H1 (cell line): ENCODE measurements around the gene INHBB. TPM values are rescaled to one million over a fixed set of nuclear protein-coding genes. Genes with fewer than 3 reads are reported as not detected.
A peak's percentile ranks its signal among the peaks of the same experiment; 100 is the strongest.

Experiments used
- CTCF ChIA-PET: fragments of 300-600 bp; sonication (Branson Sonifier 250); formaldehyde crosslinking; loops from one replicate; lab custom pipeline; 2021; ENCODE audit not compliant: partially characterized antibody; lab: Charles Lee
- POLR2A ChIA-PET: fragments of 300-600 bp; sonication (Branson Sonifier 250); formaldehyde crosslinking; loops from one replicate; lab custom pipeline; 2021; ENCODE audit warnings: inconsistent platforms; ENCODE audit not compliant: partially characterized antibody; lab: Charles Lee
- DNase-seq, 2 experiments: peaks; one replicate each; pipeline versions ENCODE4 v3.0.0 to v3.0.0-alpha.2; 2010 to 2022; ENCODE audit warnings: low spot score in 2 of 2, low read depth in 1 of 2, mixed read lengths in 1 of 2
- FAIRE-seq: peaks from 2 replicates; lab custom pipeline; 2011; peaks lifted over from hg19 to GRCh38; lab: Jason Lieb, UNC
- H2AFZ ChIP-seq: 2 replicates; pipeline ENCODE4 v1.8.1; 2012; ENCODE audit warnings: low read length, inconsistent platforms
- H2AK5ac ChIP-seq: 2 replicates; pipeline ENCODE4 v1.6.1; 2013; ENCODE audit warnings: low read depth, low read length
- H2BK120ac ChIP-seq: replicated peaks from 2 replicates; pipeline ENCODE3; 2013; ENCODE audit warnings: low read depth, low read length, inconsistent platforms
- H2BK12ac ChIP-seq: 2 replicates; pipeline ENCODE4 v1.6.1; 2013; ENCODE audit warnings: low read depth, low read length
- H2BK15ac ChIP-seq: 2 replicates; pipeline ENCODE4 v1.6.1; 2013; ENCODE audit warnings: low read length
- H2BK20ac ChIP-seq: 2 replicates; pipeline ENCODE4 v1.6.1; 2013; ENCODE audit warnings: low read length
- H2BK5ac ChIP-seq: 2 replicates; pipeline ENCODE4 v1.6.1; 2013; ENCODE audit warnings: low read depth, low read length
- H3K14ac ChIP-seq: 2 replicates; pipeline ENCODE4 v1.6.1; 2013; ENCODE audit warnings: inconsistent platforms; ENCODE audit not compliant: insufficient read length
- H3K18ac ChIP-seq: 2 replicates; pipeline ENCODE4 v1.6.1; 2013; ENCODE audit warnings: low read length; ENCODE audit errors: extremely low read depth
- H3K23ac ChIP-seq: 2 replicates; pipeline ENCODE4 v1.6.1; 2013; ENCODE audit warnings: inconsistent platforms; ENCODE audit not compliant: insufficient read length
- H3K23me2 ChIP-seq: 2 replicates; pipeline ENCODE4 v1.6.1; 2013; ENCODE audit warnings: low read depth, low read length
- H3K27ac ChIP-seq: 2 replicates; pipeline ENCODE4 v1.6.1; 2011; ENCODE audit warnings: low read depth, low read length, inconsistent platforms
- H3K27me3 ChIP-seq, 4 experiments: replicated peaks in 1 of 4; 1 replicate in 1 of 4; 2 replicates in 3 of 4; pipeline versions ENCODE4 v1.6.1 to v1.8.1; 2011 to 2013; ENCODE audit warnings: low read length in 3 of 4, mild to moderate bottlenecking in 3 of 4, inconsistent platforms in 2 of 4, mixed read lengths in 2 of 4, moderate library complexity in 1 of 4; ENCODE audit not compliant: control insufficient read depth in 3 of 4, insufficient read depth in 3 of 4; ENCODE audit errors: extremely low read depth in 1 of 4
- H3K36me3 ChIP-seq, 4 experiments: 2 replicates each; pipeline versions ENCODE4 v1.6.1 to v1.8.1; 2011 to 2013; ENCODE audit warnings: mild to moderate bottlenecking in 4 of 4, low read length in 3 of 4, moderate library complexity in 2 of 4, control low read depth in 1 of 4, inconsistent platforms in 1 of 4; ENCODE audit not compliant: insufficient read depth in 4 of 4, control insufficient read depth in 2 of 4
- H3K4ac ChIP-seq: replicated peaks from 2 replicates; pipeline ENCODE3; 2013; ENCODE audit warnings: low read length, low read depth, mixed read lengths, inconsistent platforms; ENCODE audit not compliant: insufficient read length
- H3K4me1 ChIP-seq, 4 experiments: replicated peaks in 1 of 4; 1 replicate in 1 of 4; 2 replicates in 3 of 4; pipeline versions ENCODE4 v1.6.1 to v1.8.1; 2011 to 2013; ENCODE audit warnings: low read length in 3 of 4, inconsistent platforms in 2 of 4, mixed read lengths in 1 of 4; ENCODE audit not compliant: insufficient read depth in 4 of 4, control insufficient read depth in 3 of 4
- H3K4me2 ChIP-seq, 2 experiments: 2 replicates each; pipeline versions ENCODE4 v1.6.1 to v1.8.1; 2011 to 2013; ENCODE audit warnings: low read depth in 2 of 2, low read length in 2 of 2, control low read depth in 1 of 2, inconsistent platforms in 1 of 2, mild to moderate bottlenecking in 1 of 2; ENCODE audit not compliant: insufficient read depth in 1 of 2
- H3K4me3 ChIP-seq, 4 experiments: fragments of 200-600, 300-600 bp in 1 of 4; sonication (generic), shearing (Covaris generic), sonication (Bioruptor Twin) in 1 of 4; 2 replicates each; pipeline versions ENCODE4 v1.5.1 to v1.8.1; 2011 to 2016; ENCODE audit warnings: low read length in 4 of 4, low read depth in 3 of 4, control low read depth in 2 of 4, inconsistent platforms in 2 of 4, mild to moderate bottlenecking in 2 of 4, mixed read lengths in 1 of 4, moderate library complexity in 1 of 4; ENCODE audit not compliant: insufficient read depth in 2 of 4; ENCODE audit errors: extremely low read depth in 1 of 4
- H3K56ac ChIP-seq: replicated peaks from 2 replicates; pipeline ENCODE3; 2013; ENCODE audit warnings: low read depth, mild to moderate bottlenecking, mixed read lengths, low read length, inconsistent platforms; ENCODE audit not compliant: insufficient read length
- H3K79me1 ChIP-seq: 2 replicates; pipeline ENCODE4 v1.6.1; 2013; ENCODE audit warnings: low read depth, low read length, control low read depth
- H3K79me2 ChIP-seq, 2 experiments: 2 replicates each; pipeline versions ENCODE4 v1.6.1 to v1.8.1; 2012 to 2013; ENCODE audit warnings: low read length in 2 of 2, mild to moderate bottlenecking in 2 of 2, inconsistent platforms in 1 of 2; ENCODE audit not compliant: insufficient read depth in 2 of 2, control insufficient read depth in 1 of 2
- H3K9ac ChIP-seq, 4 experiments: replicated peaks in 1 of 4; 1 replicate in 1 of 4; 2 replicates in 3 of 4; pipeline versions ENCODE4 v1.6.1 to v1.8.1; 2011 to 2013; ENCODE audit warnings: low read depth in 3 of 4, low read length in 3 of 4, control low read depth in 2 of 4, mild to moderate bottlenecking in 2 of 4, moderate library complexity in 2 of 4, inconsistent platforms in 1 of 4; ENCODE audit errors: extremely low read depth in 1 of 4
- H3K9me3 ChIP-seq, 2 experiments: 2 replicates each; pipeline versions ENCODE4 v1.6.1 to v1.8.1; 2012 to 2013; ENCODE audit warnings: mild to moderate bottlenecking in 2 of 2, moderate library complexity in 2 of 2, control low read depth in 1 of 2, inconsistent platforms in 1 of 2, low read depth in 1 of 2, low read length in 1 of 2, mixed read lengths in 1 of 2; ENCODE audit not compliant: insufficient read depth in 2 of 2
- H4K20me1 ChIP-seq, 2 experiments: replicated peaks in 1 of 2; 2 replicates each; pipeline versions ENCODE3 to v1.8.1; 2011 to 2013; ENCODE audit warnings: inconsistent platforms in 2 of 2, low read length in 2 of 2, mild to moderate bottlenecking in 1 of 2; ENCODE audit not compliant: insufficient read depth in 2 of 2, control insufficient read depth in 1 of 2
- H4K5ac ChIP-seq: 2 replicates; pipeline ENCODE4 v1.6.1; 2013; ENCODE audit warnings: low read length, low read depth, mixed read lengths, inconsistent platforms; ENCODE audit not compliant: insufficient read length
- H4K8ac ChIP-seq: 2 replicates; pipeline ENCODE4 v1.8.0; 2013; ENCODE audit warnings: mild to moderate bottlenecking, moderate library complexity, low read length, inconsistent platforms; ENCODE audit not compliant: insufficient read depth; ENCODE audit errors: extremely low read depth
- H4K91ac ChIP-seq: replicated peaks from 2 replicates; pipeline ENCODE3; 2013; ENCODE audit warnings: low read length, mixed read lengths, inconsistent platforms; ENCODE audit not compliant: insufficient read length
- EZH2 ChIP-seq: fragments of 200-600 bp; sonication (generic); IDR thresholded peaks from 2 replicates; pipeline ENCODE4 v1.7.1; 2012; ENCODE audit warnings: low read depth, mild to moderate bottlenecking, moderate library complexity, low read length, inconsistent platforms; ENCODE audit not compliant: severe bottlenecking
- GABPA ChIP-seq: IDR thresholded peaks from 2 replicates; pipeline ENCODE4 v1.6.1; 2011; ENCODE audit warnings: mild to moderate bottlenecking, low read length, moderate library complexity, borderline replicate concordance; ENCODE audit not compliant: insufficient read depth
- GTF2F1 ChIP-seq: IDR thresholded peaks from 2 replicates; pipeline ENCODE4 v1.6.1; 2012; ENCODE audit warnings: low read depth, low read length, improper control_type of control experiment, borderline replicate concordance
- KDM4A ChIP-seq: IDR thresholded peaks from one replicate; pipeline ENCODE4 v1.7.1; 2012; ENCODE audit warnings: low read depth, mild to moderate bottlenecking, moderate library complexity, low read length, inconsistent platforms; ENCODE audit not compliant: severe bottlenecking
- RNF2 ChIP-seq: fragments of 200-900, 300-1000 bp; sonication (generic); IDR thresholded peaks from 2 replicates; pipeline ENCODE4 v1.7.1; 2016; ENCODE audit warnings: borderline replicate concordance, low read depth, mild to moderate bottlenecking, antibody characterized with exemption, low read length; ENCODE audit not compliant: poor library complexity, severe bottlenecking; ENCODE audit errors: missing control alignments
- RXRA ChIP-seq: IDR thresholded peaks from 2 replicates; pipeline ENCODE4 v1.6.1; 2011; ENCODE audit warnings: low read depth, mild to moderate bottlenecking, low read length, moderate library complexity; ENCODE audit not compliant: insufficient read depth
- SIN3A ChIP-seq, 2 experiments: IDR thresholded peaks in 1 of 2; conservative IDR thresholded peaks in 1 of 2; 2 replicates each; pipeline ENCODE4 v1.6.1; 2011 to 2012; ENCODE audit warnings: low read length in 2 of 2, improper control_type of control experiment in 1 of 2, low read depth in 1 of 2, mild to moderate bottlenecking in 1 of 2
- SP4 ChIP-seq: IDR thresholded peaks from 2 replicates; pipeline ENCODE4 v1.6.1; 2012; ENCODE audit warnings: low read length, inconsistent platforms
- SUZ12 ChIP-seq: fragments of 200-600 bp; sonication (generic); IDR thresholded peaks from 2 replicates; pipeline ENCODE4 v1.6.1; 2012; ENCODE audit warnings: mild to moderate bottlenecking, inconsistent platforms, low read length, moderate library complexity, mixed read lengths
- WGBS, 2 experiments: shearing (Covaris generic) in 1 of 2; methylation state at CpG; one replicate each; pipeline versions ENCODE4 v1.1.6 to v1.1.7; 2013 to 2015; ENCODE audit warnings: low lambda C conversion rate in 2 of 2, mixed read lengths in 2 of 2, inconsistent platforms in 1 of 2, low coverage in 1 of 2, missing lambda C conversion rate in 1 of 2; ENCODE audit not compliant: insufficient replicate concordance in 2 of 2, insufficient coverage in 1 of 2, insufficient read length in 1 of 2; ENCODE audit errors: extremely low coverage in 1 of 2, missing lambda C conversion rate in 1 of 2; 5-methylcytosine and 5-hydroxymethylcytosine counted together
- polyA plus RNA-seq, 7 experiments: library from polyadenylated mRNA; depleted of rRNA in 3 of 7; stranded (reverse) in 5 of 7; unstranded in 2 of 7; fragments of >200 nt in 5 of 7; fragments of 200-250 nt in 2 of 7; gene quantifications; 1 replicate in 5 of 7; 2 replicates in 1 of 7; 4 replicates in 1 of 7; pipeline versions ENCODE4 v1.2.1 to v1.2.3, GENCODE V29; 2011 to 2013; ENCODE audit warnings: missing spikeins in 2 of 7, mixed read lengths in 2 of 7
- total RNA-seq: library from RNA; stranded (reverse); fragmentation: NEBNext Ultra II Directional; extraction: Animal tissue kit (Norgen Biotek cat#: 25700); gene quantifications from 2 replicates; pipeline ENCODE4 v1.2.1, GENCODE V29; 2021

INHBB gene
- total and polyA plus RNA-seq, 2 of the 8 experiments (the other 6 are each of a cell fraction or from before 2014, with no cell fraction given), result 0.30 to 0.32 TPM

DNA sequence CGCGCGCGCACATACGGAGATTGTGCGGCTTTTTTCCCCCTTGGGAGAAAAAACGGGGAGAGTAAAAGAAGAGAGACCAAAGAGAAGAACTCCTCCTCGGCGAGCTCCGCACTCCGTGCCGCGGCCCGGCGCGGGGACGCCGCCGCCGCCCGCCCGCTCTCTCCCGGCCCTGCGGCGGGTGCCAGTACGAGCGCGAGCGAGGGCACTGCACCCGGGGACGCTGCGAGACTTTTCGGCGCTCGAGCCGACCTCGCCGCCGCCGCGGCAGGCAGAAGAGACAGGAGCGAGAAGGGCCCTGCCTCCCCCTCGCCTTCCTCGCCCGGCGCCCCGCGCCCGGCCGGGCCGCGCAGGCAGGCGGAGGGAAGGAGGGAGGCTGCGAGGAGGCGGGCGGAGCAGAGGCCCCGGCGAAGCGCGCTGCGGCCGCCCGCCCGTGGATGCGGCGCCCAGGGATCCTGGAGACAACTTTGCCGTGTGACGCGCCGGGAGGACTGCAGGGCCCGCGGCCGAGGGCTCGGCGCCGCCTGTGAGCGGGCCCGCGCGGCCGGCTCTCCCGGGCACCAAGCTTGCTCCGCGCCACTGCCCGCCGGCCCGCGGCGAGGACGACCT is 857 bp upstream of the INHBB start:
- Histone ChIP-seq H3K79me1 (no peaks in the 10 kb centered on the region), H2BK12ac (no peak overlapping the region), H3K4me1 (peaks cover 11 to 43% (median 24%) of the 10 kb centered on the region in 4 experiments), H4K91ac (no peak overlapping the region), H3K9ac (no peak overlapping the region), H3K9me3 (no peaks in the 10 kb centered on the region), H2AK5ac (no peak overlapping the region), H2BK20ac (no peak overlapping the region), H3K23me2 (peaks cover 13% of the 10 kb centered on the region; the same call in 1 of the 2 replicates), H3K36me3 (peaks cover 0 to 19% (median 0%) of the 10 kb centered on the region in 4 experiments; a peak in 2 of 8 replicates), H3K56ac (no peak overlapping the region), H4K5ac (no peak overlapping the region), H2BK5ac (no peak overlapping the region), H2AFZ (no peak overlapping the region), H4K20me1 (peaks cover 3 to 8% of the 10 kb centered on the region in 2 experiments), H2BK15ac (no peak overlapping the region), H3K14ac (no peak overlapping the region), H3K79me2 (no peaks in the 10 kb centered on the region), H3K4me2 (peak overlapping the region; percentile 66 to 98), H4K8ac (no peak overlapping the region), H2BK120ac (no peak overlapping the region), H3K4ac (no peak overlapping the region), H3K23ac (no peak overlapping the region), H3K27ac (no peak overlapping the region), H3K4me3 (peak overlapping the region; percentile 20 to 57 (median 26); a peak in 7 of 8 replicates), H3K27me3 (peaks cover 52 to 87% (median 80%) of the 10 kb centered on the region in 4 experiments), H3K18ac (no peak overlapping the region)
- POLR2A ChIA-PET, result interaction anchor here (1.1 to 1.5 kb wide), 2 partner anchors 11 to 730 kb away, joined by 3 to 4 read pairs; no protein-coding TSS in a partner anchor
- CTCF ChIA-PET, result interaction anchor here (1.0 to 9.9 kb wide), 7 partner anchors 12 to 176 kb away, joined by 3 to 118 read pairs (median 15); no protein-coding TSS in a partner anchor
- TF ChIP-seq SIN3A (conservative IDR thresholded peaks at IDR 0.05 in 1 of 2, IDR thresholded peaks at IDR 0.05 in 1 of 2; ENCODE audit: low read depth in 1 of 2, low read length in 2 of 2), result no peak
- TF ChIP-seq EZH2, result peak; percentile 98
- TF ChIP-seq KDM4A, result peak; percentile 67
- TF ChIP-seq SUZ12, result peak; percentile 98
- no peak for TF ChIP-seq SP4
- peak; percentile 67 for TF ChIP-seq RNF2
- TF ChIP-seq RXRA, result no peak
- no peak for TF ChIP-seq GTF2F1
- TF ChIP-seq GABPA, result peak; percentile 17; the same call in 1 of the 2 replicates
- WGBS, 2 experiments, result 3% methylated on average over 42 of the region's 90 CpGs; no CpG with 5 or more reads in 1 of the 2 experiments
- DNase-seq, result peak in 1 of 2 experiments; percentile 68
- FAIRE-seq, result no peak
